GM12875 (cell line): ENCODE results near the gene COL8A2.

Experiments used
- H3K4me3 ChIP-seq: one replicate; pipeline ENCODE4 v1.5.1; 2011; ENCODE audit warnings: low read depth, low read length, control low read depth
- CTCF ChIP-seq: IDR thresholded peaks from 2 replicates; pipeline ENCODE4 v1.5.1; 2011; ENCODE audit warnings: low read depth, mild to moderate bottlenecking, control low read depth, inconsistent platforms, low read length, moderate library complexity, borderline replicate concordance; ENCODE audit not compliant: insufficient read depth

COL8A2 gene

GRCh38 chr1:36111151-36111550 is 13.9 kb downstream of the COL8A2 start:
- H3K4me3 ChIP-seq, result no peak overlapping the region
- no peak for TF ChIP-seq CTCF

- TF ChIP-seq CTCF, result no peak
- no peak overlapping the region for H3K4me3 ChIP-seq
Measured at GRCh38 chr1:36109041-36109679, 15.9 kb downstream of the COL8A2 start.

- H3K4me3 ChIP-seq, result no peak overlapping the region
- no peak for TF ChIP-seq CTCF
Measured at GRCh38 chr1:36108314-36108713, 16.7 kb downstream of the COL8A2 start.

- no peak for TF ChIP-seq CTCF
- no peak overlapping the region for H3K4me3 ChIP-seq
Measured at GRCh38 chr1:36107394-36107793, 17.6 kb downstream of the COL8A2 start.

- H3K4me3 ChIP-seq, result no peak overlapping the region
- TF ChIP-seq CTCF, result no peak
Measured at GRCh38 chr1:36106269-36106668, 18.8 kb downstream of the COL8A2 start.

- TF ChIP-seq CTCF, result no peak
- no peak overlapping the region for H3K4me3 ChIP-seq
Measured at GRCh38 chr1:36101546-36101945, 23.5 kb downstream of the COL8A2 start.

- H3K4me3 ChIP-seq, result no peak overlapping the region
- TF ChIP-seq CTCF, result no peak
Measured at GRCh38 chr1:36100376-36100775, 24.6 kb downstream of the COL8A2 start.
